ENCODE data around the gene ELP4.

ELP4 gene

DNA sequence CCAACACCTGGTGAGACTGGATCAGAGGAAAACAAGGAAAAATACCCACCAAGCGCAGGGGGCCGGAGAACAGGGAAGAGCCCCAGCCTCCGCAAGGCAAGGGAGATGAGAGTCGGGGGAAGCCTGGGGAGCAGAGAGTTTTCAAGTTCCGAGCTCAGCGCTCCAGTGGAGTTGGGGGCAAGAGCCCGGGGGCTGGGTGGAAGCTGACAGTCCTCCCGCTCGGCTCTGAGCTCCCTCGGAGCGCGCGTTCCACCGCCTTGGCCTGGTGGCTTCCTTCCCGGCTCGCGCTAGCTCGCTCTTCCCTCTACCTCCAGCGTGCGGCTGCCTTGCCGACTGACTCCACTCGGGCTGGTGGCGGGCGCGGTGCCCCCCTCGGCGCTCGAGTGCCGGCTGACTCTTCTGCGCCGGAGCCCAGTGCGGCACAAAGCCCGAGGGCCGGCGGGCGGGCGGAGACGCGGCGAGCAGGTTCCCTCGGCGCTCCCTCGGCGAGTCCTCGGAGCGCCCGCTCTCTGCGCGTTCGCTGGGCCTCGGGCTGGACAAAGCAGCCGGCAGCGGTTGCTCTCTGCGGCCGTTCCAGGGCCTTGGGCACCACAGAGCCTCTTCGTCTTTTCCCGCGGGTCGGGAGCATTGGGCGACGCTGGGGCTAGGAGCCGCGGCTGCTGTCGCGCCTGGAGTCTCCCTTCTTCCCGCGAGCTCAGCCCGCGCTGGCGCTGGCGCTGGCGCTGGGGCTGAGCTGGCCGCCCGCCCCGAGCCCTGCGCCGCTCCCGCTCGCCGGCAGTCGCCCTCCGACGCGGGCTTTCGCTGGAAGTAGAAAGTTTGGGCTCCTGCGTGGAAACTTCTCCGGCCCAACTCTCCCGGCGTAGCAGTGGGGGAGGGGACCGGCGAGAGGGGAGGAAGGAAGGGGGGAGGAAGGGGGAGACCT is 300.6 kb downstream of the ELP4 start:
- DNase-seq (ENCODE audit: low read depth in 2 of 2): no peak

DNA sequence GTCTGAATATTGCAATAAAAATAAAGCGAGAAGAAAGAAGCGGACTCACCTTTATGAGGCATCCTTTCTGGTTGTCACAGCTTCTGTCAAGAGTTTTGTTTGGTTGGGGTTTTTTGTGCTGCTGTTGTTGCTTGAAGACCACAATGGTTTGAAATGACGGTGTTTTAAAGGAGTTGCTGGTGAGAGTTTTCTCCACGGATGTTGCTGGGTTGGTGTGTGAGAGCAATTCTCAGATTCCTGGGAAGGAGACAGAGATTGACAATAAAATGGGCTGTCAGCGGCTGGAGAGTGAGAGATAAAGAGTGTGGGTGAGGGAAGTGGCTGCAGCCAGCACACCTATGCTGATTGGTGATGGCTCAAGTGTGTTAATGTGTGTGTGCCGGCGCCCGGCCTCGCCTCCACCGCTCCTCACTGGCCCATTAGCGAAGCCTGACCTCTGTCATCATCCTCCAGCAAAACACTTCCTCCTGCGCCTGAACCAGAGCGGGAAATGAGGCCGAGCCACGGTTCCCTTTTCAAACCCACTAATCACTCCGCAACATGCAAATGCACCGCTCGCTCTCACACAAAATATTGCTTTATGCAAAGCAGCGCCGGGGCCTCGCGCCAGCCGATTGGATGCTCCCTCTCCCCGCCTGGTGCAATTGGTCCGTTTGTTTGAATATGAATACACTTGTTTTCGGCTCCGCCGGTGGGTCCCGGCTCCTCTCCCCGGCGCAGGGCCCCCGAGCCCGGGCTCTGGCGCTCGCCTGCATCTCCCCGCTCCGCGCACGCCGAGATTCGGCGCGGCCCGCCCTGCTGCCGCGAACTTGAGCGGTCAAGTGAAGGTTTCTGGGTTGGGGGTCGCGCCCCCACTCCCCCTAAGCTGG is 301.4 kb downstream of the ELP4 start, which contains the start of gene PAX6:
Gene PAX6 (minus strand): TSS at position 544 of the 869 bp plus-strand sequence. CDS start 4,911 bp downstream, outside the sequence.
- DNase-seq (ENCODE audit: low read depth in 2 of 2): no peak

DNA sequence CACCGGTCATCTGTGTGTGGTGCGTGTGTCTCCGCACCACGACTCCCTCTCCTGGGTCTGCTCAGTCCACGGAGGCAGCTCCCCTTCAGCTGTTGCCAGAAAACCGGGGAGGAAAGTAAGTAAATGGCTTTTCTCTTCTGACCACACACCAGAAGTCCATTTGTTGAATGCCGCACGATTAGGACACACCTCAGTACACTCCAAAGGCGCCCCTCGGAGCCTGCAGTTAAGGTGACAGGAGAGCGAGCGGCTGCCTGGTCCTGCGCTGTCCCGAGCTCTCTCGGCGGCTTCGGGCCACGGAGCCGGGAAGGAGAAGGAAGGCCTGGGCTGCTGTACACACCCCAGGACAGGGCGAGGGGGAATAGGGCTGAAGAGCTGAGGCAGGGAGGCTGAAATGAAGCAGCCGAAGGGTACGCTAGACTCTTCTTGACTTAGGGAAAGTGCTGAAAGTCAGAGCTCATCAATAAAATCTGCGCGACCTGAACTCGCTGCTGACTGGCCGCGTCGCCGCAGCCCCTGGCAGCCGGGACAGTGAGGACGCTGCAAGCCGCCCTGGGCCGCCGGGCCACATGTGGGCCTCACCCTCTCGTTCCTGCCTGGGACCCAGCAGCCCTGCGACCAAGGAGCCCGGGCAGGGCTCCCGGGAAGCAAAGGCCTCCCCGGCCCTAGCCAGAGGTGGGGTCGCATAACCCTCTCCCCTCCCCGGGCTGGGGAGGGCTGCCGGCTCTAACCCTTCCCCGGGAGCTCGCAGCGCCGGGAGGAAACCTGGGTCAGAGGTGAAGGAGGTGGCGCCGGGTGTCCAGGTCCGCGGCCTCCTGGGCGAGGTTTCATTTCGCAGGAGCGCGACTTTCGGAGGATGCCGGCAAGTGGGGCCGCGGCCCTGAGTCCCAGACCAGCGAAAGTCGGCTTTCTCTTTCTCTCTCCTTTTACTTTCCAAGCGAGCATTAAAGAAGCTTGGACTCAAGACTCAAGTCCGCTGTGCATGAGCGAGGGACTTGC is 303.1 kb downstream of the ELP4 start:
- no peak for DNase-seq (ENCODE audit: low read depth in 2 of 2)

DNA sequence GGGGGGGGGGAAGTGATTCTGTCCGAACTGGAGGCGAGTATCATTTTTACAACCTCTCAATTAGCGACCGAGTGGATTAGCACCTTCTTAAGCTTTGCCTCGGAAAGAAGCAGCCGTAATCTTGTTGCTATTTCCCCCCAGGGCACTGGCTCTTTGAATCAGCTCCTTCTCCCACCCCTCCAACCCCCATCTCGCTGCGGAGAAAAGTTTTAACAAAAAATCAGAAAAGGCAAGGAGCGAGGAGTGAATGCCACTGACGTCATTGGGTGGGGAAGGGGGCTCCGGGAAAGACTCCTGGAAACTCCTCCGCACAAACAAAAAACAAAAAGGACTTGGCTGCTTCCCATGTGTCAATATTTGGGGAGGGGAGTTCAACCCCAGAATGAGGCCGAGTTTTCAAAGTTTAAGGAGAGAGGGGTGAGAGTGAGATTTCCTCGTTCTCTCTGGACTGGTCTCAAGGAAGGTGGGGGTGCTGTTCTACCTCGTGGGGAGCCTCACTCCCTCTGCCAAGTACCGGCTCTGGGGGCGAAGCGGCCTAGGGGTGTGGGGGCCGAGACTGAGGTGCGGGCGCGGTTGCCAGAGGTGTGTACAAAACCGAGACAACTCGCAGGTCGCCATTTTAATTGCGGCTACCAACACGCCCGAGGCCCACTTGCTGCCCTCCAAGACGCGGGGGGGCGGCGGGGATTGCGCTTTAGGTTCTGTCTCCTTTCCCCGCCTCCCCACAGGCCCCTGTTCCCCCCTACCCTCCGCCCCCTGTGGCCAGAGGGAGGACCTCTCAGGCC is 304.0 kb downstream of the ELP4 start:
- no peak for DNase-seq (ENCODE audit: low read depth in 2 of 2)

DNA sequence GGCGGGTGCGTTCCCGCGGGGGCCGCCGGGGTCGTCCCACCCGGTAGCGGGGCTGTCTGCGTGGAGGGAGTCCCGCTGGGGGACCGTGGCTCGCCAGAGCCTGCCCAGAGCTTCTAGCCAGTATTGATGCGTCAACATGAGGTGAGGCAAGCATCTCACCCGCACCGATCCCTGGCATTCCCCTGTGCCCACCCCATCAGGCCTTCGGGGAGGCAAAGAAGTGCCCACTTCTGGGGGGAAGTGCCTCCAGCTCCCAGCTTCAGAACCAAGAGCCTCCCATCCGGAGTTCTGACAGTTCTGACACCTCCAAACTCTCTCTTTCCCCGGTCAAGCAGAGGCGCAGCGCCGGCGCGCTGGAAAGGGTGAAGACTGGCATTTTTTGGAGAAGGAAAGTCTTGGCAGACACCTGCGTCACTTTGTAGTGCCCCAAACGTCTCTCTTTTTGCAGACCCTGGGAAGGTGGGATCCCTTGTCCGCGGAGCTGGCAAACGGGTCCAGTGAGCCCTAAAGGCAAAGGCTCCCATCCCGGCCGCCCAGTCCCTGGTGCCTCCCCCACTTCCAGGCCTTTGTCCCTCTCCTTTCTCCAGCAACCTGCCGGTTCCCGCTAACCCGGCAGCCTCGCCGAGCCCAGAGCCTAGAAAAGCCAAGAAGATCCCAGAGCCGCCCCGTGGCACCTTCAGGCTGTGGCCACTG is 304.8 kb downstream of the ELP4 start:
- no peak for DNase-seq (ENCODE audit: low read depth in 2 of 2)

DNA sequence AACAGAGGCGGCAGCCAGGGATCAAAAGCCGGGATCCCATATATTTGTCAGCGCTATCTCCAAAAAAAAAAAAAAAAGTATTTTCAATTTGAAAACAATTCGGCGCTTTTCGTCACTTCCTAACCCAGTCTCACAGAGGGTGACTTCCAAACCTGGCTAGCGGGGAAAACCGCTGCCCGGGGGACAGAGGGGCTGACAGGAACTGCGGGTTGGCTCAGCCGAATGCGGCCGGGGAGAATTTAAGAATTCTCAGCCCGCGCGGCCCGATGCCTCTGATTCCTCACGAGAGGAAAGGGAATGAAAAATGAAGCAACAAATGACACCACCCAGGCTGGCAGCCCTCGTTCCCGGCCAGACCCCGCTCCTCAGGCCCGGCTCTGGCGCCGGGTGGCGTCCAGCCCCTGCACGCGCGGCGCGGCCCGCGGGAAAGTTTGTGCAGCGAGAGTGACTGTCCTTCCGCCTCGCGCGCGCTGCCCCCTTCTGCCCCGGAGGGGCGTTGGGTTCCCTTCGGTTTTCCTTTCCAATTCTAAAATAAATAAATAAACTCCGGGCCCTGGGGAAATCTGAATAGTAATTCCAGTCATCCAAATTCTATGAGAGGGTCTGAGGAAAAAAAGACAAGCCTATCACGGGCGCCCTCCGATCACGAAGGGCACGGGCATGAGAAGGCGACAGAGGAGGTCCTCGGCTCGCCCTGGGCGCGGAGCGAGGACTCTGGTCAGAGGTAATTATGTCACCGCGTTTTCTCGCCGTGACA is 306.3 kb downstream of the ELP4 start:
- DNase-seq (ENCODE audit: low read depth in 2 of 2): no peak

DNA sequence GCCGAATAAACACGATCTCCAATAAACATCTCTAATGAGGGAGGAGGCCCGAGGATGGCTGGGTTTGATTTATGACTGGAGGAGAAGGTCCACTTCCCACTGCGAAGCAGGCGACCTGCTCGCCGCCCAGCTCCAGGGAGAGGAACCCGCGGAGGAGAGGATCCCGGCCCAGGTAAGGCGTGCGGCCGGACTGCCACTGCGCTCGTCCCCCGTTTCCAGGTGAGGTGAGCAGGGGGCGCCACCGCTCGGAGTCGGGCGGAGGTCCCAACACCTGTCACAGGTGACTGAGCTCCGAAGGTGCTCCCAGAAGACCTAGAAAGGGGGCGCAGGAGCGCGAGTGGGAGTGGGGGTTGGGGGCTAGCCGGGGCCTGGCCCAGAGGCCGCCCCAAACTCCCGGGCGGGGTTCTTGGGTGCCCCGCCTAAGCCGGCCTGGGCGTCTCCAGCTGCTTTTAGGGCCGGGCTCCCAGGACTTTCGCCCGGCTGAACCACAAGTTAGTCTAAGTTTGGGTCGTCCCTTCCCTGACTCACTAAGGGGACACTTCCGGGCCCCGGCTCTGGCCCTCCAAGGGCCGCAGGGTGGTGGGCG is 307.0 kb downstream of the ELP4 start:
- DNase-seq (ENCODE audit: low read depth in 2 of 2): no peak

DNA sequence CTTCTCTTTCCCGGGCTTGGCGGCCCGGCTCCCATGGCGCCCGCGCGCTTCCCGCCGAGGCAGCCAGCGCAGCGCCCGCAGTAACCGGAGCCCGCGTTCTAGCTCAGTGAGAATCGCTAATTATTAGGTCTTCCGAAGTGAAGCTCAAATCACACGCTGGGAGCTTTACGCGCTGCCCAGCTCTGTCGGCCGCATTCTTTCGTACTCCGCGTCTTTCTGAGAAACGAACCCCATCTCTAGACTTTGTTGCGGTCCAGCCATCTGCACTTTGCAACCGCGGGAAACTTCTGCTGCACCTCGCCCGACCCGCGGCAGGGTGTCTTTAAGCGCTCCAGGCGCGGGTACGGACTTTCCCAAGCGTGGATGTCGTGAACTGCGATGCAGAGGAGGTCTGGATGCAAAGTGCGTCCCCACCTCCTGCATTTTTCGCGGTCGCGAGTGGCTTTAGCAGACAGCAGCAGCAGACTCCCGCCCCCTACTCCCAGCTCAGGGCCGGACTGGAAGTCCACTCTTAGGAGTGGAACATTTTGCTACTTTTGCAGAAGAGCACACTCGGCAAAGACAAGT is 307.6 kb downstream of the ELP4 start:
- no peak for DNase-seq (ENCODE audit: low read depth in 2 of 2)

DNA sequence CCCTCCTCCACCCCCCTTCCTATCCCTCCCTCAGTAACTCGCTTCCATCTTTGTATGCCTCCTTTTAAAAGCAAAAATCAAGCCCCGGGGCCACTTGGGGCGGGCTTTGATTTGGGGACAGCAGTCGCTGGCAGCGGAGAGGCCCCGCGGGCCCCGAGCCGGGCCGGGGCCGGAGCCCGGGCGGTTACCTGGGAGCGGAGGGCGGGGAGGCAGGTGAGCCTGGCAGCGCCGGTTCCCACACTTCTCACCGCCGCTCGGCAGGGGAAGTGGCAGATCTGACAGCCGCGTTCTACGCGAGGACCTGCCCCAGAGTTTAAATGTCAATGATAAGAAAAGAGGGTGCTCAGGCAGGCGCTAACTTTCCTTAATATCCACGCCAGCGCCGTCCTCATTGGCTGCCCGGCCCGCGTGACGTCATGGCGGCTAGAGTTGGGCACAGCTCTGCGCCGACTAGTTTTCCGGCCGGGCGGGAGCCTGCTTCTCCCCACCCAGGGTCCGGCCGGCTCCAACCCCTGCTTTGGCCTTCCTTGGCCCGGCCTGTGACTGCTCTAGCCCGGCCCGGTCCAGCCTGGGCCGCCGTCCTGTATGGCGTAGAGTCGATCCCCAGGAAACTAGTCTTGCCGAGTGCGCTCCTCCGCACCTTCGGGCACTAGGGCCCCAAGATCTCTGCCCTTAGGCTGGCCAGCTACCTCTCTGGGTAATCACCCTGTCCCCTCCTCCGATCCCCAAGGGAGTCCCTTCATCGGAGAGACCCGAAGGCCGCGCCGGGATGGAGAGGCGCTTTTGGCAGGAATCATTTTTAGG is 308.3 kb downstream of the ELP4 start:
- DNase-seq (ENCODE audit: low read depth in 2 of 2): no peak

DNA sequence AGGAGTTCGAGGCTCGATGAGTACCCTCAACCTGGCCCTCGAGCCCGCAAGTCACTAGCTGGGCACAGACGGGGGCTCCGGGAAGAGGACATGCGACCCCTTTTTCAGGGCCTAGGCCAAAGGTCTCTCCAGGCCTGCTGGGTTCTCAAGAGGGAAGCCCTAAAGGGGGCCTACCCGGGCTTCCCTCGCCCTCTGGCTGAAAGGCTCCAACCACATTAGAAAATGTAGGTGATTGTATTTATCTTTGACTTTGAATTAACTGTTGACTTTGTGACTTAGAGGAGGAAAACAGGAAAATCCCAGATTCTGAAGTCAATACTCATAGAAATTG is 308.8 kb downstream of the ELP4 start:
- no peak for DNase-seq (ENCODE audit: low read depth in 2 of 2)

DNA sequence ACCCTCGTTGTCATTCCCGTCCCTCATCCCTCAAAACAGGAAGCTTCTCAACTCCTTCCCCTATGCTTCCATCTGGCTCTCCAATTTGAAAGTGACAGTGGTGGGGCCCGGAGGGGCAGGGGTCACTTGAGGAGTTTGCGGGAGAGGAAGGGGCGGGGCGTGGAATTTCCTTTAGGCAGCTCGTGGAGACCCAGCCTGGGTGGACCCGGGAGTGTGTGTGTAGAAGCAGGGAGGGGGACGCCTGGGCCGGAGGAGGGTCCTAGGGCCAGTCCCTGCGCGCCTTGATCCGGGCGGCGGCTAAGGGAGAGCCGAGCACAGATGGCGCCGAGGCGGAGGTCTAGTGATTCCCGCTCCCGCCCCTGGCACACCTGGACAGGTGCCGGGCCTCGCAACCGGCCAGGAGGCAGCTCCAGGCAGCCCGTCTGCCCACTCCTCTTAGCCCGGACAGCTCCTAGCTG is 309.3 kb downstream of the ELP4 start:
- DNase-seq (ENCODE audit: low read depth in 2 of 2): no peak

DNA sequence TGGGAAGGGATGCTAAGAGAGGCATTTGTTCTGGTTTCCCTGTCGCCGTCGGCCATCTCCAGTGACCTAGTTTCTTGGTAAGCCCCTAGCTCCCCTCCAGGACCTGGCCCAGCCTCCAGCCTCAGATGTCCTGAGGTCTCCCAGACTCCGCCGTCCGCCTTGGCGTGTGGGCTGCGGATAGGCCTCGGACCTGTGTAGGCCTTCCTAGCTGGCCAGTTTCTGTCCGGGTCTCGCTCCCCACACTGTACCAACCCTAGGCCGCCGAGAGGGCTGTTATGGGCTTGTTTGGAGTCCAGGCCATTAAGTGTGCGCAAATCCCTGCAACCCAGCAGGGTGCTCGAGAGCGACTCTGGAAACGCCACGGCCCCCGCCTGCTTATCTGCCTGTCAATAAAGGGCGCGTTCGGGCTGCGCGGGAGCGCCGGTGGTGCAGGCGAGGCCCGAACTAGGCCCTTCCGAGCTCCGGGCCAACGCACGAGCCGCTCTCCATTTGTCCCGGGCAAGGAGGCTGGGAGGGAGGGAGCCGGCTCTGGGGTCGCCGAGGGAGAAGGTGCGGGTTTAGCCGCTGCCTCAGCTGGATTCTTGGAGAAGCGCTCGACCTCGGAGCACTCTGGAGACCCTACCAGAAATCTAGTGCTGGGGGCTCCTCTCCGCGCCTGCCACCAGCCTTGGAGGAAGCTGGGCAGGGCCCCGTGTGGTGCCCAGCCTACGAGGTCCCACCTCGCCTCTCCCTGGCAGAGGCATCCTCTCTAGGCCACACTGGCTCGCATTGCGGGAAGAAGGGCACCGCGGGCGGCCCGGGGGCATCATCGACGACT is 310.3 kb downstream of the ELP4 start:
- DNase-seq (ENCODE audit: low read depth in 2 of 2): no peak

DNA sequence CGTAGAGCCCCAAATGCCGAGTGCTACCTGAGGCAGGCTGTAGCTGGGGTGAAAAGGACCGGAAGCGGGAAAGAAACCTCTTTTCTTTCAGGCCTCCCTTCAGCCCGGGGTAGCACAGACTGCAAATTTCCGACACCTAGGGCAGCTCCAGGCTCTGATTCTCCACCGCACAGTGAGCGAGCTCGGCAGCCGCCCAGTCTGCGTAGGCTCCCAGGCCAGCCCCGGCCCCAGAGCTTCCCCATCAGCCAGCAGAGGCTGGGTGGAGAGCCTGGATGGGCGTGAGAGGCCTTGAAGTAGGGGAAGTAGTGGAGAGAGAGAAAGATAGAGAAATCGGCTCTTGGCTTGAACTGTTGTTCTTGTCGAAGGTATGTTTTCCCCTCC is 310.9 kb downstream of the ELP4 start:
- no peak for DNase-seq (ENCODE audit: low read depth in 2 of 2)

DNA sequence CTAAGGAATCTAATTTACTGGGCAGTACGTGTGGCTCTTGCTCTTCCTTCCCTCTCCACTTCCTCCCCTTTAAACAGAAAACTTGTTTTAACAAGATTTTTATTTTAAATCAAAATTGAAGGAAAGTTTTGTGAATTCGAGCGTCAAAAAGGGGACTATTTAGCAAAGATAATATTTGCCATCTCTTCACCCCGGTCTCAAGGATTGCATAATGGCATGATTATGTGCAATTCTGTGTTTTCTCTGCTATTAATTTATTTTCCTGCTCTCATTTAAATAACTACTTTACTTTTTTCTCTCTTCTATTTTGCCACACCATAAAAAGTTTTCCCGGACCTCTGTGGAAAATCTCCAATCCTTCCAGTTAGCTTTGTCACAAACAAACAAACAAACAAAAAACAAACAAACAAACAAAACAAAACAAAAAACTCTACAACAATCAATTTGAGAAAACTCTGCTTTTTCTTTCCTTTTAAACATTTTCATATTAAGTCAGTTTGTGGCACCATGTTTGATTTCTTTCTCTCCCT is 311.7 kb downstream of the ELP4 start:
- no peak for DNase-seq (ENCODE audit: low read depth in 2 of 2)

DNA sequence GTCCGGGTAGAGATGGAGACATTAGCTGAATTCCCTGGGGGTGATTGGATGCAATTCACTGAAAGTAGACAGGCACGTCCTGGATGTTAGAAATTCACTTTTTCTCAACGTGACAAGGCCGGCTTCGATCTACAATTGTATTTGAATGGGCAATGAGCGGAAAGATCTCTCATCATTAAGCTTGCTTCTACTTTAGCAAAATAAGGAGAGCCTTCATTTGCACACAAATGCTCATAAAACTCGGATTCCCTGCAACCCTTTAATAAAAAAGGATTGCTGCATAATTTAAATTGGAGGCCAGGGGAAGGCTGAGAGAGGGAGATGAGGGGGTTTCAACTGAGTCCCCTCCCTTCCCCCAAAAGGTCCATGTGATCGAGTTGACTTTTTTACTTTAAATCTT is 312.2 kb downstream of the ELP4 start:
- DNase-seq (ENCODE audit: low read depth in 2 of 2): no peak

DNA sequence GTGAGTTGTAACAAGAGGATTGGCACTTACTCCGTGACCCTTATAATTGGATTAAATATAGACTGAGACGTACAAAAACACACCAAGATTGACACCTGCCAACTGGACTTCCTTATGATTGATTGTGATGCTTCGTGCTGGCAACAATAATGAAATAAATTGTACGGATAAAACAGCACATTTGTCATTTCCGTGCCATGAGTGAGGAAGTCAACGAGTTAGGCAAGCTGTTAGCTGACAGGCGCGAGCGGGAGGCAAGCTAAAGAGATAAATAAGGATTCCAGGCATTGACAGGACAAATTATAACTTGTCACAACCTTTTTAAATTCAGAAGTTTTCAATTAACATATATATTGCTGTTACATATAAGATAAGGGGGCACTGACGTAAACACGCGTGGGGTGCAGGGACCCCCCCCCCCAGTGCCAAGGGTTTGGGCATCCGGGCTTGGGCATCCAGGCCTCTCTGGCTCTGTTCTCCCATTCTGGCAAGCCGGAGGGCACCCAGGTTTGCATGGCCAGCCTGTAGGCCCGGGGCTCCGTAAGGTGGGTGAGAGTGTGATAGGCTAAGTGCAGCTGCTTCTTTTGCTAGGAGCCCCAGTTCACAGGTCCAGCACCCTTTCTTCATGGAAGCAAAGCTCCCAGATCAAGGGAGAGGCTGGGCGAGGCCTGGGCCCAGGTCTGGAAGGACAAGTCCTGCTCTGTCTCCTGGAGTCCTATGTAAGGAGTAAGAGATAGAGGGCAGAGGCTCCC is 312.8 kb downstream of the ELP4 start:
- no peak for DNase-seq (ENCODE audit: low read depth in 2 of 2)
